ENCODE data around the gene KPNA2.
"Not testable (repeated sequence)": the region's sequence is repeated elsewhere in the genome, so short reads cannot be mapped to it uniquely, and the experiment has no call there.

DNA sequence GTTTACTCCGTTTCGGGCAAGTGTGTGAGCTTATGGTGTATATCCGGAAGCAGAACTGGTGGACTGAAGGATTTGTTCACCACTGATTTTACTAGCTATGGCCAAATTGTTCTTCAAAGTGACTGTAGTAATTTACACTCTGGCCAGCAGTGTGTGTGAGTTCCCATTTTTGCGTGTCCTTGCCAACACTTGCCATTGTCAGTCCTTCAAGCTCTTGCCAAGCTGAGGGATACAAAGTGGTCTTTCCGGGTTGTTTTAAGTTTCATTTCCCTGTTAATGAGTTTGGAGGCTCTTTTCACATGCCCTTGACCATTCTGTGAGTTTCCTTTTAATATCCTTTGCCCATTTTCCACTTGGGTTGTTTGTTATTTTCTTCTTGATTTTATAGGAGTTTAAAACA, 42.0 kb downstream of the KPNA2 start:
- TF ChIP-seq, protein P1, sequence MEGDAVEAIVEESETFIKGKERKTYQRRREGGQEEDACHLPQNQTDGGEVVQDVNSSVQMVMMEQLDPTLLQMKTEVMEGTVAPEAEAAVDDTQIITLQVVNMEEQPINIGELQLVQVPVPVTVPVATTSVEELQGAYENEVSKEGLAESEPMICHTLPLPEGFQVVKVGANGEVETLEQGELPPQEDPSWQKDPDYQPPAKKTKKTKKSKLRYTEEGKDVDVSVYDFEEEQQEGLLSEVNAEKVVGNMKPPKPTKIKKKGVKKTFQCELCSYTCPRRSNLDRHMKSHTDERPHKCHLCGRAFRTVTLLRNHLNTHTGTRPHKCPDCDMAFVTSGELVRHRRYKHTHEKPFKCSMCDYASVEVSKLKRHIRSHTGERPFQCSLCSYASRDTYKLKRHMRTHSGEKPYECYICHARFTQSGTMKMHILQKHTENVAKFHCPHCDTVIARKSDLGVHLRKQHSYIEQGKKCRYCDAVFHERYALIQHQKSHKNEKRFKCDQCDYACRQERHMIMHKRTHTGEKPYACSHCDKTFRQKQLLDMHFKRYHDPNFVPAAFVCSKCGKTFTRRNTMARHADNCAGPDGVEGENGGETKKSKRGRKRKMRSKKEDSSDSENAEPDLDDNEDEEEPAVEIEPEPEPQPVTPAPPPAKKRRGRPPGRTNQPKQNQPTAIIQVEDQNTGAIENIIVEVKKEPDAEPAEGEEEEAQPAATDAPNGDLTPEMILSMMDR (IDR thresholded peaks at IDR 0.05; ENCODE audit: low read length): not testable (repeated sequence)
- TF ChIP-seq EZH2 (IDR thresholded peaks at IDR 0.05; ENCODE audit: borderline replicate concordance, low read length): not testable (repeated sequence)
